ENCODE data around the gene DUSP6. TPM values are rescaled to one million over a fixed set of nuclear protein-coding genes. Genes with fewer than 3 reads are reported as not detected.

Gene DUSP6
- total RNA-seq, 1 donor from 2014 or later, result 38.3 TPM

- FAIRE-seq (no peak), DNase-seq (ENCODE audit: low spot score in 2 of 2) (no peak)
Measured at GRCh38 chr12:89335452-89336244, 16.7 kb downstream of the DUSP6 start.

- no peak for FAIRE-seq
- DNase-seq (ENCODE audit: low spot score in 2 of 2), result no peak
Measured at GRCh38 chr12:89334548-89335169, 17.6 kb downstream of the DUSP6 start.

GRCh38 chr12:89333564-89334252, 18.6 kb downstream of the DUSP6 start:
- DNase-seq (ENCODE audit: low spot score in 2 of 2) (no peak), FAIRE-seq (no peak)

DNA sequence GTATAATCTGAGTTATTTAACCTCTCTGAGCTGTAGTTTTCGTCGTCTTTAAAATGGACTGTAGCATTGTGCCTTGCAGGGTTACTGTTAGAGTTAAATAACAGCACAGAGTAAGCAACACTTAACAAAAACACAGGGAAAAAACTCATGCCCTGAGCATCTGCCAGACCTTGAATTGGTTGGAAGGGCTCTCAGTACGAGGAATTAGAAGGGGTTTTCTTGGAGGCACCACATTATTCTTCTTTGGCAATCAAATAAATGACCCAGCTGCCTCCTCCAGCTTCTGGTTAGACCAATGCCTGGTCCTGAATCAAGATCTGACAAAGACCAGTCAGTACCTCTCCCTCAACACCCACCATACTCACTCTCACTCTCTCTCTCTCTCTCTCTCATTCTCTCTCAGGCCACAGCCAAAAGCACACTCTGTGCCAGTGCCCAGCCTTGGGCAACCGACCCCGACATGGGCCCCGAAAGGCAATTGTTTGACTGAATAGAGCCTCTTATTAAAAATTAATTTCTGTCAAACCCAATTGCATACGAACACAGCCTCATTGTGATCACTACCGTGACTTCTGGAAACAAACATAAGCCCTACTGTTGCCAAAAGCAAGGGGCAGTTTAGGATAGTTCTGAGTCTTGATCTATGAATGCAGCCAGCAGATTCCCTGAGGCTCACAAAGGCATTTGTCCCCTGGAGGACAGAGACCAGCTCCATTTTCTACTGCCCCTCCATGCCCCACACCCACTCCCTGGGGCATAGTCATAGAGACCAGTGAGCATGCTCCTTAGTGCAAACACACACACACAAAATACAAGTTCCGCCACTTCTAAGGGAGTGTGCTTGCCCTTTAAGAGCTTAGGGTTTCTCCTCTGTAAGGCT, 23.9 kb downstream of the DUSP6 start:
- no peak for DNase-seq (ENCODE audit: low spot score in 2 of 2)
- no peak for FAIRE-seq

- no peak for DNase-seq (ENCODE audit: low spot score in 2 of 2)
- FAIRE-seq, result no peak
Measured at GRCh38 chr12:89327486-89328094, 24.7 kb downstream of the DUSP6 start.

GRCh38 chr12:89326239-89327040, 25.9 kb downstream of the DUSP6 start:
- FAIRE-seq (no peak), DNase-seq (ENCODE audit: low spot score in 2 of 2) (no peak)

DNA sequence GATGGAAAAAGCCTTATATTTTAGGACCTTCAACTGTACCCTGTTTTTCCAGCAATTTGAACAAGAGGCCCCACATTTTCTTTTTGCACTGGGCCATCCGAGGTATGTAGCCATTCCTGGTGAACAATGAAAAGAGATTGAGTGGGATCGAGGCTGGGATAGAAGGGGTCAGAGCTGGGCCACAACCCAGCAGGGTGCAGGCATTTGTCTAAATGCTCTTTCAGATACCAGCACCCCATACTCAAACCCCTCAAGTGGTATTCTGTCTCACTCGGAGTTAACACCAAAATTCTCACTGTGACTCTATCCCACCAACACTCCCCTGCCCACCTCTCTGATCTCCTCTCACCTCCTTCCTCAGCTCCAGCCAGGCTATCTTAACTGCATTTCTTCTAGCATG, 26.8 kb downstream of the DUSP6 start:
- no peak for DNase-seq (ENCODE audit: low spot score in 2 of 2)
- no peak for FAIRE-seq

- FAIRE-seq, result no peak
Measured at GRCh38 chr12:89324437-89324836, 27.9 kb downstream of the DUSP6 start.

DNA sequence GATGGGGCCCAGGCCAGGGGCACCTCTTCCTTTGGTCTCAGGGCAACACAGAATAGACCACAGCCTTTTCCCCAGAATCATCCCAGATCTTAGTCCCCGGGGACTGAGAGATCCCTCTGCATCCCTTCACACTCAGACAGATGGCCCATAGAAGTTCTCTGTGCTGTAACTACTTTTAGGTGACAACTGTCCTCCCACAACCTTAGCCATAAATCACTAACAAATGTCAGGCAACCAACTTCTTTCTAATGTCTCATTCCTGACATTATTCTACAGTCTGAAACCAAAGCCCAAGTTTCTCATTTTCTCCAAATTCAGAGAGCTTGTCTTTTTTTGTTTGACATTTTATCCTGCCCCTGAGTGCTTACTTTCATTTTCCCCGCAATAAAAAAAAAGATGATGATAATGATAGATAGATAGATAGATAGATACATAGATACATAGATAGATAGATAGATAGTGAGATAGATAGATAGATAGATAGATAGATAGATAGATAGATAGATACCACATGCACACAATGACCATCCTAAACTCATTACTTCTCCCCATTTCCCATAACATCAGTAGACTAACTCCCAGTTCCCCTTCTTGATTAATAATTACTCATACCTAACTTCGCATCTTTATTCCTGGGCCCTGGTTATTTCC, 28.6 kb downstream of the DUSP6 start:
- DNase-seq (ENCODE audit: low spot score in 2 of 2), result no peak
- FAIRE-seq, result no peak

More at GRCh38 chr12:89324437-89324836, 27.9 kb downstream of the DUSP6 start:
- no peak for DNase-seq (ENCODE audit: low spot score in 2 of 2)

DNA sequence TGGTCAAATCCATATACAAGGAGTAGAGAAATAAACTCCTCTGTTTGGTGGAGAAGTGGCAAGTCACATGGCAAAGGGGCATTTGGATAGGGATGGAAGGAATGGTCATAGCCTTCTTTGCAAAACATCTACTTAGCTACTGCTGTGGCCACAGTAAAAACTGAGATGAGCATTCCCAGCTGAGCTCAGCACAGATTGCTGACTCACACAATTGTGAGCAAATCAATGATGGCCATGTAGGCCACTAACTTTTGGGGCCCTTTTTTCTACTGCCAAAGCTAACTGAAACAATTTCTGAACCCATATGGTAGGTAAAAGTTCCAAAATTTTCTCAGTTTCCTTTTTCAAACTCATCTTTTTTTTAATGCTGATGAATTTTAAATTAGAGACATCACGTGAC, 31.6 kb downstream of the DUSP6 start:
- DNase-seq (ENCODE audit: low spot score in 2 of 2) (no peak), FAIRE-seq (no peak)

- no peak for FAIRE-seq
Measured at GRCh38 chr12:89319606-89320005, 32.7 kb downstream of the DUSP6 start.

GRCh38 chr12:89319122-89319521, 33.2 kb downstream of the DUSP6 start:
- DNase-seq (ENCODE audit: low spot score in 2 of 2) (no peak), FAIRE-seq (no peak)

More at GRCh38 chr12:89319606-89320005, 32.7 kb downstream of the DUSP6 start:
- no peak for DNase-seq (ENCODE audit: low spot score in 2 of 2)

DNA sequence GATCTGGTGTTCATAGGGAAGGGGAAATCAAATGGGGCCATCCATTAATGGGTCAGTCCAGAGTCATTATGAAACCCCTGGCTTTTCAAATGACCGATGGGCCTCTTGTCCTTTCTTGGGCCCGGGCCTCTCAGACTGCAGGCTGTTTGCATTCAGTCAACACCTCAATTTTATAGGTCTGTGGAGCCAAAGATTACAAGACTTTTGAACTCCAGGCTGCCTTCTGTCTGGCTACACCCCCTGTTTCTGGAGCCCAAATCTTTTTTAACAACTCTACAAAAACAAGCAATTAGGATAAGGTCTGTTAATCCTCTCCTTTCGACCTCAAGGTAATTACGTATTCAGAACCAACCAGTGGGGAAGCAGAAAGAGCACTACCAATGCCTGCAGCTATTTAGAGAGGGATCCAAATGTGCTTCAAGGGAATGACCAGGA, 35.6 kb downstream of the DUSP6 start:
- DNase-seq (ENCODE audit: low spot score in 2 of 2) (no peak), FAIRE-seq (no peak)

DNA sequence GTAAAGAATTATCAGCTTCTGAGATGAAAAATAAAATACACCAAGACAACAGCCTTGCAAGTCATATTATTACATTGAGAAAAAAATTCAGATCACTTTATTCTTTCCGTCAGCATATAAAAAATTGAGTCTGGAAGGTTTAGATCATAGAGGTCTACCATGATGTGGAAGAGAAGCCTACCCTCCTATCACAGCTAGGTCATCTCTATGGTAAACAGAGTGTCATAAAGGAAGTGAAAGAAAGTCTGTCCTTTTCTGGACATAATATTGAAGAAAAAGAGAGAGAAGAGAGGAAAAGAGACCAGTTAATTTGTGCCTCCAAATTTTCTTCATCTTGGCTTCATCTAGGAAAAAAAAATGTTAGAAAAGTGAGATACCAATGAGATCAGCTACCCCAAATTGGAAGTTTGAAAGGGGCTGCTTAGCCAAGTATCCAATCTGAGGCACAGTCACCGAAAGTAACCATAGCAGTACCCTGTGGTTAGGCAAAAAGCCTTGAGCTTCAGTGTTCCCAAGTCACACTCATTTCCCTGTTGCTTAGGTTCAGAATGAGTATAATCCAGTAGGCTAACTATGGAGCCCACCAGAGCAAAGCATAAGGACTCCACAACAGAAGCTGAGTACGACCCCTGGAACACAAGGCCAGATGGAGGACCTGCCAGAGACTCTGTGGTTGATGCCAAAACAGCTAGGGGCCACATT, 38.1 kb downstream of the DUSP6 start:
- FAIRE-seq, result no peak
- no peak for DNase-seq (ENCODE audit: low spot score in 2 of 2)

- no peak for FAIRE-seq
- no peak for DNase-seq (ENCODE audit: low spot score in 2 of 2)
Measured at GRCh38 chr12:89311703-89312293, 40.5 kb downstream of the DUSP6 start.

- no peak for FAIRE-seq
- DNase-seq (ENCODE audit: low spot score in 2 of 2), result no peak
Measured at GRCh38 chr12:89309815-89310214, 42.5 kb downstream of the DUSP6 start.

- no peak for FAIRE-seq
- DNase-seq (ENCODE audit: low spot score in 2 of 2), result no peak
Measured at GRCh38 chr12:89309440-89309802, 42.9 kb downstream of the DUSP6 start.

Data from frontal cortex (tissue), 4 donors.